Tibial nerve (tissue), 4 donors: ENCODE measurements around the gene CNGB1.

Source experiments
- CTCF ChIP-seq, 5 experiments: fragments of 200-600 bp in 3 of 5; fragments of 450-650 bp in 2 of 5; sonication (generic) in 3 of 5; IDR thresholded peaks; one replicate each; pipeline ENCODE4 v1.5.1; 2016 to 2019; ENCODE audit warnings: antibody characterized with exemption in 5 of 5, mild to moderate bottlenecking in 3 of 5, moderate library complexity in 2 of 5
- EP300 ChIP-seq, 2 donors: sonication (generic); formaldehyde crosslinking; IDR thresholded peaks; one replicate each; pipeline ENCODE4 v1.6.1; 2017; ENCODE audit warnings: antibody characterized with exemption in 2 of 2, mild to moderate bottlenecking in 1 of 2
- POLR2A ChIP-seq, 2 donors: fragments of 450-650 bp; IDR thresholded peaks; one replicate each; pipeline ENCODE4 v1.6.1; 2017; ENCODE audit warnings: antibody characterized with exemption in 2 of 2, mild to moderate bottlenecking in 2 of 2, moderate library complexity in 2 of 2

DNA sequence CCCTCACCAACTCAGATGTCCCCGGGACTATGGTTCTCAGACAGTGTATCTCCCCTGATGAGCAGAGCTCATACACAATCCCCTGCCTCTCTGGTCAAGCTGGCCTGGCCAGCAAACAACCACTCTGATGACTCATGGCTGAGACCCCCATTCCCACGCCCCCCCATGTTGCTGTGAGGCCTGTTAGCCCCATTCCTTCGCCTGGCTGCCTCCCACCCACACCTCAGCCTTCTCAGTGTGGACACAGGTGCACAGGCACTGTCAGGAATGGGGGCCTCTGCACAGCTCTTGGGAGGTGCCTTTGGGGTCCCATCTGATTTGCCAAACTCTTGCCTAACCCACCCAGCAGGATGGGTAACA, 80.2 kb downstream of the CNGB1 start:
- TF ChIP-seq CTCF (IDR thresholded peaks at IDR 0.05) (no peak), POLR2A (IDR thresholded peaks at IDR 0.05) (no peak), EP300 (IDR thresholded peaks at IDR 0.05) (no peak)
